CD14-positive monocyte (primary cell): ENCODE measurements around the gene INPP4B. TPM values are rescaled to one million over a fixed set of nuclear protein-coding genes. Genes with fewer than 3 reads are reported as not detected.

Experiments
- DNase-seq, 3 donors: peaks; one replicate each; pipeline ENCODE4 v3.0.0-alpha.2; 2011 to 2022
- H2AFZ ChIP-seq: 2 replicates; pipeline ENCODE4 v1.6.0; 2012; ENCODE audit warnings: mild to moderate bottlenecking, low read depth, low read length, inconsistent platforms; ENCODE audit not compliant: insufficient read depth, poor library complexity, severe bottlenecking
- H3K27ac ChIP-seq, 2 donors: 1 replicate in 1 of 2; 2 replicates in 1 of 2; pipeline ENCODE4 v1.5.1; 2012 to 2013; ENCODE audit warnings: low read length in 2 of 2, control low read depth in 1 of 2, inconsistent platforms in 1 of 2, low read depth in 1 of 2, mild to moderate bottlenecking in 1 of 2
- H3K27me3 ChIP-seq, 2 donors: one replicate each; pipeline versions ENCODE4 v1.6.0 to v1.6.1; 2011 to 2013; ENCODE audit warnings: low read length in 2 of 2; ENCODE audit not compliant: control insufficient read depth in 2 of 2, insufficient read depth in 2 of 2
- H3K36me3 ChIP-seq, 2 donors: replicated peaks in 1 of 2; 1 replicate in 1 of 2; 2 replicates in 1 of 2; pipeline versions ENCODE4 v1.5.1 to v1.6.1; 2012 to 2013; ENCODE audit warnings: low read length in 2 of 2, control low read depth in 1 of 2, inconsistent platforms in 1 of 2, mild to moderate bottlenecking in 1 of 2; ENCODE audit not compliant: insufficient read depth in 2 of 2, control insufficient read depth in 1 of 2
- H3K4me1 ChIP-seq, 2 donors: 1 replicate in 1 of 2; 2 replicates in 1 of 2; pipeline versions ENCODE4 v1.5.1 to v1.6.1; 2012 to 2013; ENCODE audit warnings: low read length in 2 of 2, control low read depth in 1 of 2, inconsistent platforms in 1 of 2, mild to moderate bottlenecking in 1 of 2, moderate library complexity in 1 of 2; ENCODE audit not compliant: insufficient read depth in 2 of 2, control insufficient read depth in 1 of 2
- H3K4me2 ChIP-seq: replicated peaks from 2 replicates; pipeline ENCODE3; 2012; ENCODE audit warnings: low read length, moderate library complexity, mild to moderate bottlenecking; ENCODE audit not compliant: poor library complexity, severe bottlenecking; ENCODE audit errors: extremely low read depth
- H3K4me3 ChIP-seq, 3 experiments: fragments of 200-600 bp in 1 of 3; sonication (generic) in 1 of 3; replicated peaks in 1 of 3; 1 replicate in 2 of 3; 2 replicates in 1 of 3; pipeline ENCODE4 v1.5.1; 2011 to 2013; ENCODE audit warnings: low read length in 3 of 3, mild to moderate bottlenecking in 3 of 3, control low read depth in 2 of 3, low read depth in 2 of 3, inconsistent platforms in 1 of 3, moderate library complexity in 1 of 3
- H3K79me2 ChIP-seq: 2 replicates; pipeline ENCODE4 v1.6.0; 2012; ENCODE audit warnings: mild to moderate bottlenecking, control low read depth, inconsistent platforms, low read length, moderate library complexity; ENCODE audit not compliant: insufficient read depth
- H3K9ac ChIP-seq: 2 replicates; pipeline ENCODE4 v1.6.0; 2017; ENCODE audit warnings: low read length, mild to moderate bottlenecking; ENCODE audit not compliant: insufficient read depth, poor library complexity, severe bottlenecking
- H3K9me3 ChIP-seq, 2 donors: replicated peaks in 1 of 2; 1 replicate in 1 of 2; 2 replicates in 1 of 2; pipeline versions ENCODE4 v1.5.1 to v1.6.1; 2012 to 2013; ENCODE audit warnings: low read length in 2 of 2, control low read depth in 1 of 2; ENCODE audit not compliant: control insufficient read depth in 1 of 2, insufficient read depth in 1 of 2
- H4K20me1 ChIP-seq: 2 replicates; pipeline ENCODE4 v1.6.0; 2012; ENCODE audit warnings: mild to moderate bottlenecking, low read length, control low read depth, moderate library complexity; ENCODE audit not compliant: insufficient read depth
- H3K27ac Mint-ChIP-seq, 7 donors: one replicate each; pipeline ENCODE4 v1.8.0; 2020; ENCODE audit warnings: mild to moderate bottlenecking in 7 of 7, mixed read lengths in 7 of 7, moderate library complexity in 6 of 7, inconsistent platforms in 2 of 7
- H3K27me3 Mint-ChIP-seq, 3 donors: one replicate each; pipeline ENCODE4 v1.8.0; 2021 to 2022; ENCODE audit warnings: low read depth in 3 of 3, mild to moderate bottlenecking in 3 of 3, mixed read lengths in 3 of 3, moderate library complexity in 3 of 3, inconsistent platforms in 1 of 3
- H3K36me3 Mint-ChIP-seq, 2 donors: one replicate each; pipeline ENCODE4 v1.8.0; 2020; ENCODE audit warnings: mixed read lengths in 2 of 2, inconsistent platforms in 1 of 2, mild to moderate bottlenecking in 1 of 2
- H3K4me1 Mint-ChIP-seq: one replicate; pipeline ENCODE4 v1.8.0; 2020; ENCODE audit warnings: mild to moderate bottlenecking, mixed read lengths
- H3K4me3 Mint-ChIP-seq, 2 donors: one replicate each; pipeline ENCODE4 v1.8.0; 2020; ENCODE audit warnings: mild to moderate bottlenecking in 2 of 2, mixed read lengths in 2 of 2, moderate library complexity in 1 of 2
- H3K9me3 Mint-ChIP-seq, 7 donors: one replicate each; pipeline ENCODE4 v1.8.0; 2020 to 2022; ENCODE audit warnings: mixed read lengths in 7 of 7, mild to moderate bottlenecking in 6 of 7, moderate library complexity in 6 of 7, inconsistent platforms in 2 of 7
- WGBS: methylation state at CpG from one replicate; pipeline ENCODE4 v1.1.5; 2013; ENCODE audit warnings: missing lambda C conversion rate; ENCODE audit not compliant: insufficient coverage; 5-methylcytosine and 5-hydroxymethylcytosine counted together
- intact Hi-C, 2 donors: fragments of 100-400 bp; cut with micrococcal nuclease; formaldehyde crosslinking; loops; one replicate each; pipeline versions ENCODE4 v1.15.0 to v1.15.1; 2023
- polyA plus RNA-seq, 3 donors: library from polyadenylated mRNA; depleted of rRNA in 1 of 3; unstranded in 2 of 3; stranded (reverse) in 1 of 3; fragments of 300-500 nt in 2 of 3; fragments of >200 nt in 1 of 3; fragmentation: Illumina TruSeq in 2 of 3; gene quantifications; 1 replicate in 2 of 3; 2 replicates in 1 of 3; pipeline ENCODE4 v1.2.3, GENCODE V29; 2012 to 2021
- TF ChIP-seq, protein P1 (sequence below): fragments of 200-600 bp; IDR thresholded peaks from one replicate; pipeline ENCODE4 v1.8.0; 2022; ENCODE audit warnings: antibody characterized with exemption, mild to moderate bottlenecking

Gene INPP4B
- polyA plus RNA-seq, 3 donors = 0.13 to 0.38 (median 0.22) TPM

DNA sequence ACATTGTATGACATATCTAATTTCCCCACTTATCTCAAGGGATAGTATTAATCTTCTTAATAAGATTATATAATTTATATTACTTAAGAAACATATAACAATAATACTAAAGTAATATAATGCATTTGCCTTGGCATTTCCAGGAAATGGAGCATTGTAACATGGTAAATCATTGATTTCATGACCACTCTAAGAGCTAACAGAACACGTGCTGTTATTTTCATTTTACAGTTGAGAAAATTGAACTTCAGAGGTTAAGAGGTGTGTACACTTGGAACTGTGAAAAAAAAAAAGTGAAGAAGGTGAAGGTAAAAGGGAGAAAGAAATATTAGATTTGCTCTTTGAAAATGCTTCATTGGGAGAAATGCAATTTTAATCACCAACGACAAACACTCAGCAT lies 687.1 kb downstream of the INPP4B start:
- no peaks in the 10 kb centered on the region for H3K36me3 Mint-ChIP-seq
- Histone ChIP-seq H3K27me3 (no peaks in the 10 kb centered on the region), H3K9me3 (no peaks in the 10 kb centered on the region), H3K79me2 (no peaks in the 10 kb centered on the region), H2AFZ (no peak overlapping the region), H3K4me2 (no peak overlapping the region), H4K20me1 (no peaks in the 10 kb centered on the region), H3K36me3 (no peaks in the 10 kb centered on the region), H3K4me3 (no peak overlapping the region), H3K27ac (no peak overlapping the region), H3K9ac (no peak overlapping the region), H3K4me1 (no peaks in the 10 kb centered on the region)
- no peak overlapping the region for H3K27ac Mint-ChIP-seq
- no peak overlapping the region for H3K4me3 Mint-ChIP-seq
- TF ChIP-seq, protein P1, sequence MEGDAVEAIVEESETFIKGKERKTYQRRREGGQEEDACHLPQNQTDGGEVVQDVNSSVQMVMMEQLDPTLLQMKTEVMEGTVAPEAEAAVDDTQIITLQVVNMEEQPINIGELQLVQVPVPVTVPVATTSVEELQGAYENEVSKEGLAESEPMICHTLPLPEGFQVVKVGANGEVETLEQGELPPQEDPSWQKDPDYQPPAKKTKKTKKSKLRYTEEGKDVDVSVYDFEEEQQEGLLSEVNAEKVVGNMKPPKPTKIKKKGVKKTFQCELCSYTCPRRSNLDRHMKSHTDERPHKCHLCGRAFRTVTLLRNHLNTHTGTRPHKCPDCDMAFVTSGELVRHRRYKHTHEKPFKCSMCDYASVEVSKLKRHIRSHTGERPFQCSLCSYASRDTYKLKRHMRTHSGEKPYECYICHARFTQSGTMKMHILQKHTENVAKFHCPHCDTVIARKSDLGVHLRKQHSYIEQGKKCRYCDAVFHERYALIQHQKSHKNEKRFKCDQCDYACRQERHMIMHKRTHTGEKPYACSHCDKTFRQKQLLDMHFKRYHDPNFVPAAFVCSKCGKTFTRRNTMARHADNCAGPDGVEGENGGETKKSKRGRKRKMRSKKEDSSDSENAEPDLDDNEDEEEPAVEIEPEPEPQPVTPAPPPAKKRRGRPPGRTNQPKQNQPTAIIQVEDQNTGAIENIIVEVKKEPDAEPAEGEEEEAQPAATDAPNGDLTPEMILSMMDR = no peak
- H3K4me1 Mint-ChIP-seq = no peaks in the 10 kb centered on the region
- DNase-seq = no peak
- no peaks in the 10 kb centered on the region for H3K27me3 Mint-ChIP-seq
- no CpG with 5 or more reads among the region's 2 CpGs for WGBS
- intact Hi-C loops = no loop called here
- peaks cover 0 to 2% (median 0%) of the 10 kb centered on the region in 7 donors for H3K9me3 Mint-ChIP-seq

DNA sequence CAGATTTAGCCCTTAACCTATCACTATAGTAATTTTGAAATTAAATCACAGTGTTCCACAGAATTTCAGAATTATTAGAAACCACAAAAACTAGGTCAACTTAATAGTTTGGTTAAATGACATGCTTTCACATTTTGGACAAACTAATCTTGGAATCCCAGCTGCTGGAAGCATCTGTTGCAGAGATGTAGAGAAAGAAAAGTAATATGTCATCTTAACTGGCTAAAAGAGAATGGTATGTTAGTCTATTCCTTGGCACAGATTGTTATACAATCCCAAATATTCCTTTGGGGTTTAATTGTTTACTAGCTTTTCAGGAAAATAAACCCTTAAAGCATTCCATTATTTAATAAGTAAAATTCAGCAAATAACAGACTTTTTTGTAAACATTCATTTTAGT lies 689.8 kb downstream of the INPP4B start:
- no peak overlapping the region for H3K4me3 ChIP-seq
- intact Hi-C loops = no loop called here
- TF ChIP-seq, protein P1 = no peak
- Mint-ChIP-seq H3K27me3 (no peaks in the 10 kb centered on the region), H3K4me3 (no peak overlapping the region), H3K9me3 (peaks cover 0 to 4% (median 2%) of the 10 kb centered on the region in 7 donors), H3K27ac (no peak overlapping the region), H3K36me3 (no peaks in the 10 kb centered on the region), H3K4me1 (no peaks in the 10 kb centered on the region)
- H3K36me3 ChIP-seq = no peaks in the 10 kb centered on the region
- no peaks in the 10 kb centered on the region for H4K20me1 ChIP-seq
- no peaks in the 10 kb centered on the region for H3K4me1 ChIP-seq
- no peaks in the 10 kb centered on the region for H3K27me3 ChIP-seq
- H3K9ac ChIP-seq = no peak overlapping the region
- H2AFZ ChIP-seq = no peak overlapping the region
- H3K27ac ChIP-seq = no peak overlapping the region
- no peak overlapping the region for H3K4me2 ChIP-seq
- H3K9me3 ChIP-seq = no peaks in the 10 kb centered on the region
- no peaks in the 10 kb centered on the region for H3K79me2 ChIP-seq
- DNase-seq = no peak
